GM23338 (cell line): ENCODE measurements around the gene PRSS23. TPM values are rescaled to one million over a fixed set of nuclear protein-coding genes. Genes with fewer than 3 reads are reported as not detected.

ENCODE experiments used
- ATAC-seq: fragments of 200-7000 bp; cut with Tn5 transposase; 3 replicates; pipeline ENCODE4 v1.9.1; 2020
- DNase-seq: peaks from one replicate; pipeline ENCODE4 v3.0.0-alpha.2; 2015; ENCODE audit warnings: low spot score
- H2AFZ ChIP-seq: fragments of 200-600 bp; sonication (generic); 2 replicates; pipeline ENCODE4 v1.8.0; 2016; ENCODE audit warnings: antibody characterized with exemption, mild to moderate bottlenecking, moderate library complexity
- H3F3A ChIP-seq: fragments of 200-600 bp; sonication (generic); replicated peaks from 2 replicates; pipeline ENCODE4 v1.8.0; 2017; ENCODE audit warnings: antibody characterized with exemption, mixed run types, low read depth
- H3K27ac ChIP-seq: fragments of 200-600 bp; sonication (generic); 2 replicates; pipeline ENCODE4 v1.6.1; 2016; ENCODE audit warnings: low read depth
- H3K27me3 ChIP-seq: fragments of 200-600 bp; sonication (generic); 2 replicates; pipeline ENCODE4 v1.8.0; 2016; ENCODE audit warnings: mild to moderate bottlenecking, mixed run types, moderate library complexity; ENCODE audit not compliant: insufficient read depth
- H3K36me3 ChIP-seq: fragments of 200-600 bp; sonication (generic); 2 replicates; pipeline ENCODE4 v1.8.0; 2016; ENCODE audit warnings: mild to moderate bottlenecking; ENCODE audit not compliant: insufficient read depth
- H3K4me1 ChIP-seq: fragments of 200-600 bp; sonication (generic); 2 replicates; pipeline ENCODE4 v1.8.0; 2016; ENCODE audit warnings: mild to moderate bottlenecking, moderate library complexity; ENCODE audit not compliant: insufficient read depth
- H3K4me2 ChIP-seq: fragments of 200-600 bp; sonication (generic); 2 replicates; pipeline ENCODE4 v1.7.1; 2017; ENCODE audit warnings: mixed run types
- H3K4me3 ChIP-seq: fragments of 200-600 bp; sonication (generic); 2 replicates; pipeline ENCODE4 v1.6.1; 2016; ENCODE audit warnings: mixed run types
- H3K79me2 ChIP-seq: fragments of 200-600 bp; sonication (generic); replicated peaks from 2 replicates; pipeline ENCODE4 v1.8.0; 2017; ENCODE audit warnings: mild to moderate bottlenecking; ENCODE audit not compliant: insufficient read depth
- H3K9me2 ChIP-seq: fragments of 200-600 bp; sonication (generic); 2 replicates; pipeline ENCODE4 v1.8.0; 2017; ENCODE audit not compliant: insufficient read depth
- H4K20me1 ChIP-seq: fragments of 200-600 bp; sonication (generic); replicated peaks from 2 replicates; pipeline ENCODE4 v1.8.0; 2017; ENCODE audit warnings: mild to moderate bottlenecking; ENCODE audit not compliant: insufficient read depth
- H3K27ac Mint-ChIP-seq: 2 replicates; pipeline ENCODE4 v1.8.0; 2020; ENCODE audit warnings: inconsistent platforms, mild to moderate bottlenecking, moderate library complexity, mixed read lengths
- H3K27me3 Mint-ChIP-seq: 3 replicates; pipeline ENCODE4 v1.8.0; 2022; ENCODE audit warnings: low read depth, mild to moderate bottlenecking, moderate library complexity, mixed read lengths, inconsistent platforms; ENCODE audit not compliant: insufficient read depth, poor library complexity
- H3K36me3 Mint-ChIP-seq: 3 replicates; pipeline ENCODE4 v1.8.0; 2021; ENCODE audit warnings: low read depth, mild to moderate bottlenecking, inconsistent platforms, moderate library complexity, mixed read lengths
- H3K4me1 Mint-ChIP-seq: 3 replicates; pipeline ENCODE4 v1.8.0; 2020; ENCODE audit warnings: mild to moderate bottlenecking, inconsistent platforms, mixed read lengths
- H3K4me3 Mint-ChIP-seq: 3 replicates; pipeline ENCODE4 v1.8.0; 2021; ENCODE audit warnings: moderate library complexity, mild to moderate bottlenecking, inconsistent platforms, mixed read lengths
- H3K9me3 Mint-ChIP-seq: 3 replicates; pipeline ENCODE4 v1.8.0; 2020; ENCODE audit warnings: moderate library complexity, mild to moderate bottlenecking, inconsistent platforms, mixed read lengths
- CREB1 ChIP-seq: fragments of 250-450 bp; sonication (Bioruptor Pico); IDR thresholded peaks from 2 replicates; pipeline ENCODE4 v1.5.0; 2020; ENCODE audit warnings: low read depth, mild to moderate bottlenecking, moderate library complexity
- CTCF ChIP-seq, 2 experiments: fragments of 200-600 bp in 1 of 2; sonication (generic) in 1 of 2; conservative IDR thresholded peaks; 2 replicates each; pipeline versions ENCODE4 v1.5.1 to v1.6.1; 2016 to 2017; ENCODE audit warnings: antibody characterized with exemption in 2 of 2, low read depth in 2 of 2, mild to moderate bottlenecking in 2 of 2, moderate library complexity in 1 of 2
- EZH2 ChIP-seq: fragments of 200-600 bp; sonication (generic); IDR thresholded peaks from one replicate; pipeline ENCODE4 v1.8.0; 2017; ENCODE audit warnings: antibody characterized with exemption, mild to moderate bottlenecking, low read depth; ENCODE audit not compliant: unreplicated experiment
- EZH2phosphoT487 ChIP-seq: fragments of 200-600 bp; sonication (generic); IDR thresholded peaks from one replicate; pipeline ENCODE4 v1.8.1; 2018; ENCODE audit warnings: antibody characterized with exemption; ENCODE audit not compliant: unreplicated experiment
- JUNB ChIP-seq: IDR thresholded peaks from one replicate; pipeline ENCODE4 v1.6.1; 2016; ENCODE audit warnings: antibody characterized with exemption; ENCODE audit not compliant: unreplicated experiment
- NANOG ChIP-seq: IDR thresholded peaks from 2 replicates; pipeline ENCODE4 v1.6.1; 2016; ENCODE audit warnings: antibody characterized with exemption, borderline replicate concordance
- POLR2AphosphoS5 ChIP-seq: IDR thresholded peaks from 2 replicates; pipeline ENCODE4 v1.6.1; 2016; ENCODE audit warnings: antibody characterized with exemption, low read depth
- STAT1 ChIP-seq: IDR thresholded peaks from one replicate; pipeline ENCODE4 v1.6.1; 2016; ENCODE audit warnings: antibody characterized with exemption; ENCODE audit not compliant: unreplicated experiment
- ZNF114 ChIP-seq: fragments of 250-450 bp; sonication (Bioruptor Pico); IDR thresholded peaks from 2 replicates; pipeline ENCODE4 v1.5.0; 2020; ENCODE audit warnings: mild to moderate bottlenecking, moderate library complexity
- ZNF331 ChIP-seq: fragments of 250-450 bp; sonication (Bioruptor Pico); IDR thresholded peaks from 2 replicates; pipeline ENCODE4 v1.5.0; 2020; ENCODE audit warnings: low read depth, mild to moderate bottlenecking, moderate library complexity
- ZNF462 ChIP-seq: fragments of 250-450 bp; sonication (Bioruptor Pico); IDR thresholded peaks from 2 replicates; pipeline ENCODE4 v1.5.0; 2020; ENCODE audit warnings: mild to moderate bottlenecking, moderate library complexity
- polyA plus RNA-seq: library from polyadenylated mRNA; unstranded; fragments of >200 nt; fragmentation: Nextera tagmentation; extraction: Ambion mirVana; gene quantifications from 2 replicates; pipeline ENCODE4 v1.2.1, GENCODE V29; 2016
- total RNA-seq: library from RNA; depleted of rRNA; stranded (reverse); fragments of >200 nt; shearing (Covaris generic); gene quantifications from 2 replicates; pipeline ENCODE4 v1.2.3, GENCODE V29; 2014
- TF ChIP-seq, protein P1 (sequence below): IDR thresholded peaks from one replicate; pipeline ENCODE4 v1.6.1; 2018; ENCODE audit warnings: antibody characterized with exemption; ENCODE audit not compliant: unreplicated experiment
- TF ChIP-seq, protein P2 (sequence below): IDR thresholded peaks from 2 replicates; pipeline ENCODE4 v1.6.1; 2016; ENCODE audit warnings: antibody characterized with exemption

Gene PRSS23
- total and polyA plus RNA-seq, 2 experiments from 2014 or later, result 3.9 to 4.7 TPM

DNA sequence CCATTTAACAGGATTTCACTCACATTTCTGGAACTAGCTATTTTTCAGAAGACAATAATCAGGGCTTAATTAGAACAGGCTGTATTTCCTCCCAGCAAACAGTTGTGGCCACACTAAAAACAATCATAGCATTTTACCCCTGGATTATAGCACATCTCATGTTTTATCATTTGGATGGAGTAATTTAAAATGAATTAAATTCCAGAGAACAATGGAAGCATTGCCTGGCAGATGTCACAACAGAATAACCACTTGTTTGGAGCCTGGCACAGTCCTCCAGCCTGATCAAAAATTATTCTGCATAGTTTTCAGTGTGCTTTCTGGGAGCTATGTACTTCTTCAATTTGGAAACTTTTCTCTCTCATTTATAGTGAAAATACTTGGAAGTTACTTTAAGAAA, 9.2 kb downstream of the PRSS23 start:
- Histone ChIP-seq H2AFZ (no peak overlapping the region), H3K4me1 (peaks cover 15% of the 10 kb centered on the region), H3K9me2 (no peaks in the 10 kb centered on the region), H3F3A (no peaks in the 10 kb centered on the region), H3K79me2 (no peaks in the 10 kb centered on the region), H4K20me1 (no peaks in the 10 kb centered on the region), H3K4me3 (no peak overlapping the region), H3K4me2 (no peak overlapping the region), H3K27me3 (no peaks in the 10 kb centered on the region), H3K27ac (no peak overlapping the region), H3K36me3 (no peaks in the 10 kb centered on the region)
- peaks cover 7% of the 10 kb centered on the region for H3K27me3 Mint-ChIP-seq
- H3K4me3 Mint-ChIP-seq, result no peak overlapping the region
- no peaks in the 10 kb centered on the region for H3K36me3 Mint-ChIP-seq
- DNase-seq (no peak), ATAC-seq (no peak)
- no peak for TF ChIP-seq ZNF331 (CRISPR knock-in tag)
- TF ChIP-seq ZNF462 (CRISPR knock-in tag), result no peak
- TF ChIP-seq, protein P1, sequence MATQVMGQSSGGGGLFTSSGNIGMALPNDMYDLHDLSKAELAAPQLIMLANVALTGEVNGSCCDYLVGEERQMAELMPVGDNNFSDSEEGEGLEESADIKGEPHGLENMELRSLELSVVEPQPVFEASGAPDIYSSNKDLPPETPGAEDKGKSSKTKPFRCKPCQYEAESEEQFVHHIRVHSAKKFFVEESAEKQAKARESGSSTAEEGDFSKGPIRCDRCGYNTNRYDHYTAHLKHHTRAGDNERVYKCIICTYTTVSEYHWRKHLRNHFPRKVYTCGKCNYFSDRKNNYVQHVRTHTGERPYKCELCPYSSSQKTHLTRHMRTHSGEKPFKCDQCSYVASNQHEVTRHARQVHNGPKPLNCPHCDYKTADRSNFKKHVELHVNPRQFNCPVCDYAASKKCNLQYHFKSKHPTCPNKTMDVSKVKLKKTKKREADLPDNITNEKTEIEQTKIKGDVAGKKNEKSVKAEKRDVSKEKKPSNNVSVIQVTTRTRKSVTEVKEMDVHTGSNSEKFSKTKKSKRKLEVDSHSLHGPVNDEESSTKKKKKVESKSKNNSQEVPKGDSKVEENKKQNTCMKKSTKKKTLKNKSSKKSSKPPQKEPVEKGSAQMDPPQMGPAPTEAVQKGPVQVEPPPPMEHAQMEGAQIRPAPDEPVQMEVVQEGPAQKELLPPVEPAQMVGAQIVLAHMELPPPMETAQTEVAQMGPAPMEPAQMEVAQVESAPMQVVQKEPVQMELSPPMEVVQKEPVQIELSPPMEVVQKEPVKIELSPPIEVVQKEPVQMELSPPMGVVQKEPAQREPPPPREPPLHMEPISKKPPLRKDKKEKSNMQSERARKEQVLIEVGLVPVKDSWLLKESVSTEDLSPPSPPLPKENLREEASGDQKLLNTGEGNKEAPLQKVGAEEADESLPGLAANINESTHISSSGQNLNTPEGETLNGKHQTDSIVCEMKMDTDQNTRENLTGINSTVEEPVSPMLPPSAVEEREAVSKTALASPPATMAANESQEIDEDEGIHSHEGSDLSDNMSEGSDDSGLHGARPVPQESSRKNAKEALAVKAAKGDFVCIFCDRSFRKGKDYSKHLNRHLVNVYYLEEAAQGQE, result no peak
- TF ChIP-seq EZH2phosphoT487, result no peak
- TF ChIP-seq POLR2AphosphoS5, result no peak
- no peak for TF ChIP-seq CREB1
- no peak for TF ChIP-seq CTCF (conservative IDR thresholded peaks at IDR 0.05; ENCODE audit: low read depth in 2 of 2)
- TF ChIP-seq JUNB, result no peak
- no peak for TF ChIP-seq STAT1
- TF ChIP-seq, protein P2, sequence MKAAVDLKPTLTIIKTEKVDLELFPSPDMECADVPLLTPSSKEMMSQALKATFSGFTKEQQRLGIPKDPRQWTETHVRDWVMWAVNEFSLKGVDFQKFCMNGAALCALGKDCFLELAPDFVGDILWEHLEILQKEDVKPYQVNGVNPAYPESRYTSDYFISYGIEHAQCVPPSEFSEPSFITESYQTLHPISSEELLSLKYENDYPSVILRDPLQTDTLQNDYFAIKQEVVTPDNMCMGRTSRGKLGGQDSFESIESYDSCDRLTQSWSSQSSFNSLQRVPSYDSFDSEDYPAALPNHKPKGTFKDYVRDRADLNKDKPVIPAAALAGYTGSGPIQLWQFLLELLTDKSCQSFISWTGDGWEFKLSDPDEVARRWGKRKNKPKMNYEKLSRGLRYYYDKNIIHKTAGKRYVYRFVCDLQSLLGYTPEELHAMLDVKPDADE, result no peak
- no peak for TF ChIP-seq ZNF114 (CRISPR knock-in tag)
- no peak for TF ChIP-seq EZH2
- no peak for TF ChIP-seq NANOG
- H3K27ac Mint-ChIP-seq, result no peak overlapping the region
- H3K9me3 Mint-ChIP-seq, result no peaks in the 10 kb centered on the region
- H3K4me1 Mint-ChIP-seq, result peaks cover 20% of the 10 kb centered on the region
